Stimulated activated CD4-positive, alpha-beta T cell treated with anti-CD3 and anti-CD28 coated beads, TNF-alpha, amount 100 ng/mL, for 1 hour (primary cell): ENCODE measurements around the gene SLC1A4.
A peak's percentile ranks its signal among the peaks of the same experiment; 100 is the strongest.
"Not testable (repeated sequence)": the region's sequence is repeated elsewhere in the genome, so short reads cannot be mapped to it uniquely, and the experiment has no call there.

Experiments
- DNase-seq, 3 donors: peaks; one replicate each; pipeline ENCODE4 v3.0.0-alpha.2; 2020; ENCODE audit warnings: low read depth in 3 of 3, low spot score in 1 of 3

Gene SLC1A4

DNA sequence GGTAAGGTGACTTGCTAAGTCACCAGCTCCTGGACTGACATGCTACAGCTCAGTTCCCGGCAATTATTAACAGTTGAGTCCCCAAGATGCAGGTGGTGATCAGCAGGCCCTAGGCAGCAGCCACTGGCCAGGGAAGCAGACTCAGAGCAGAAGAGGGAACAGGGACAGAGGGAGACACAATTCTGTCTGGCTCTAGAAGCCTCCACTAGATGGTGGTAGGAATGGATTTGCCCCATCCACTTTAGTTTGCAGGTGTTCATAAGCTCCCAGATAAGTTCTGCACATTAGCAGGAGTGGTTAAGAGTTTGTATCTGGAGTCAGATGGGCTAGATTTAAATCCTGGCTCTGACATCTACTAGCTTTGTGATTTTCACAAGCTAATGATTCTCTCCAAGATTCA lies 25.5 kb upstream of the SLC1A4 start:
- no peak for DNase-seq

DNA sequence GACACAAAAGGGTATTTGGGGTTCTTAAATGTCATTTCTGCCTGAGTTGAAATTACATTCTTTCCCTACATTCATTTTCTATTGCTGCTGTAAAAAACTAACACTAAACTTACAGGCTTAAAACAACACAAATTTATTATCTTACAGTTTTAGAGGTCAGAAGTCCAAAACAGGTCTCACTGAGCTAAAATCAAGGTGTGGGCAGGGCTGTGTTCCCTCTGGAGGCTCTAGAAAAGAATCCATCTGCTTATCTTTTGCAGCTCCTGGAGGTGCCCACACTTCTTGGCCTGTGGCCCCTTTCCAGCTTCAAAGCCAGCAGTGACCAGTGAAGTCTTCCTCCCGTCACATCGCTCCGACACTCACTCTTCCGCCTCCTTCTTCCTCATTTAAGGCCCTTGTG lies 23.2 kb upstream of the SLC1A4 start:
- no peak for DNase-seq

DNA sequence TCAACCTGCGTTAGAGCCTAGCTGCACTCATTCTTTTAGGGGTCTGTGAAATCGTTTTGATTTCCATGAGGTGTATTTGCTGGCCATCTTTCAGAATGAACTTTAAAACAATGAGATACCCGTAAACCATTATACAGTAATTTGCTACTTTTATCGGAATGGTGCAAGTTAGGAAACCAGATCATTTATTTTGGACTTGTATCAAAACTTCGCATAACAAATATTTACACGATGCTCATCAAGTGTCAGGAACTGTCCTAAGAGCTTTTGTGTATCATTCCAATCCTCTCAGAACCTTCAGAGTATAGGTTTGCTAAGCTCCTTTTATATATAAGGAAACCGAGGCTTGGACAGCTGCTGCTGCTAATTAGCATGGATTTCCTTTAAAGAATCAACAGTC lies 22.4 kb upstream of the SLC1A4 start:
- no peak for DNase-seq

DNA sequence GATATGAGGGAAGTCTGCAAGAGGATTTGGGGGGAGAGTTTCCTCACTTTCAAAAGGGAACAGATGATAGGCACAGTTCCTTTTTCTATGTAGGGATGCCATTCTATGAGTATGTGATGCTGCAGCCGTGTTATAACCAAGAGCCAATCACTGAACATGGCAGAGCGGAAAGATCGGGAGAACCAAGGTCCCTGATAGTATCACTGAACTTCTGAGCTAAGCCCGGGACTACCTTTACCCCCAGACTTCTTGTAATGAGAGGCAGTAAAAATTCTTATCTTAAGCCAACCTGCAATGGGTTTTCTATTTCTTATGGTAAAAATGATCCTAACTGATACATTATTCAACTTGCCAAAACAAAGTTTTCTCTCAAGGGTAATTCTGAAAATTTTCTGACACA lies 21.6 kb upstream of the SLC1A4 start:
- no peak for DNase-seq

DNA sequence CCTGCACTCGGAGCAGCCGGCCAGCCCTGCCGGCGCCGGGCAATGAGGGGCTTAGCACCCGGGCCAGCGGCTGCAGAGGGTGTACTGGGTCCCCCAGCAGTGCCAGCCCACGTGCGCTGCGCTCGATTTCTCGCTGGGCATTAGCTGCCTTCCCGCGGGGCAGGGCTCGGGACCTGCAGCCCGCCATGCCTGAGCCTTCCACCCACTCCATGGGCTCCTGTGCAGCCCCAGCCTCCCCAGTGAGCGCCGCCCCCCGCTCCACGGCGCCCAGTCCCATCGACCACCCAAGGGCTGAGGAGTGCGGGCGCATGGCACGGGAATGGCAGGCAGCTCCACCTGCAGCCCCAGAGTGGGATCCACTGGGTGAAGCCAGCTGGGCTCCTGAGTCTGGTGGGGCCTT lies 20.1 kb upstream of the SLC1A4 start:
- DNase-seq: not testable (repeated sequence)

DNA sequence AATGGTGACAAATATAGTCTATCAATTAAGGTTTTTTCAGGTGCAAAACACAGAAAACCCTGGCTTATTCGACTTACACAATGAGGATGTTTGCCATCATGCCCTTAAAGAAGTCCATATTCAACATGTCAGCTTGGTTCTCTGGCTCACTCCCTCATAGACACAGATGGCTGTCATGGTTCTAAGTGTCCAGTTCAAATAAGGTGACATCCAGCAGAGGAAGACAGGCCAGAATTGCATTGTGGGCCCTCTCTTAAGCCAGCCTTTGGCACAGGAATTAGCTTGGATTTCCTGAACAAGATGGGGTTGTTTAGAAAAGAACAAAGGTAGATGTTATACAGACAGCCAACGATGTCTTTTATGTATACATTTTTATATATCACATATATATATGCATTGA lies 18.7 kb upstream of the SLC1A4 start:
- DNase-seq: no peak

DNA sequence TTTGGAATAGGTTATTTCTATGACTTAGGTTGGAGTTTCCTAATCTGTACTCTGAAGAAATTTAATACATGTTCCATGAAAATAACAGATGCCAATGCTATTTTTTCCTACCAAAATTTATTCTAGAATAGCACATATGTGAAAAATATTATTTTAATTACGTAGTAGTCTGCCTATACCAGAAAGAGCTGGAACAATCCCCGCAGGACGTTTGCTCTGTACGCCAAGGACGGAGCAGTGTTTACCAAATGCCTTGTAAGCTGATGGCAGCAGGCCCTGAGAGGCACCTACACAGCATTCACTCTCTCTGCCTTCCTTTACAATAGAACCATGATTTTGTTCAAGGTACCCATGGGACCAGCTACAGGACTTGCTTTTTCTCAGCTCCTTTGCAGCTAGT lies 16.8 kb upstream of the SLC1A4 start:
- DNase-seq: no peak

DNA sequence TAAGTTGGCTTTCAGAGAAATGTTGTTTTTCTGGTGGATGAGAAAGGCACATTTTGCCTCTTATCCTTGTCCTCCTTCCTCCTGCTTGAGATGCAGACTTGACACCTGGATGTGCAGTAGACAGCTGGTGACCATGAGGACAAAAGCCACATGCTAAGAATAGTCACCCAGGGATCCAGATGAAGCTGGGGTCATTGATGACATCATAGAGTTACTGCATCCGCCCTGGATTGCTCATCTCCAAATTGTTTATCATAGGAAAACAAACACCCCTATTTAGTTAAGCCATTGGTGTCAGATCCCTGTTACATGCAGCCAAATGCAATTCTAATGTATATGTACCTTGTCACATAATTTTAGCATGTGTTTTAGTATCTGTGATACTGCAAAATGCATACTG lies 16.3 kb upstream of the SLC1A4 start:
- no peak for DNase-seq

DNA sequence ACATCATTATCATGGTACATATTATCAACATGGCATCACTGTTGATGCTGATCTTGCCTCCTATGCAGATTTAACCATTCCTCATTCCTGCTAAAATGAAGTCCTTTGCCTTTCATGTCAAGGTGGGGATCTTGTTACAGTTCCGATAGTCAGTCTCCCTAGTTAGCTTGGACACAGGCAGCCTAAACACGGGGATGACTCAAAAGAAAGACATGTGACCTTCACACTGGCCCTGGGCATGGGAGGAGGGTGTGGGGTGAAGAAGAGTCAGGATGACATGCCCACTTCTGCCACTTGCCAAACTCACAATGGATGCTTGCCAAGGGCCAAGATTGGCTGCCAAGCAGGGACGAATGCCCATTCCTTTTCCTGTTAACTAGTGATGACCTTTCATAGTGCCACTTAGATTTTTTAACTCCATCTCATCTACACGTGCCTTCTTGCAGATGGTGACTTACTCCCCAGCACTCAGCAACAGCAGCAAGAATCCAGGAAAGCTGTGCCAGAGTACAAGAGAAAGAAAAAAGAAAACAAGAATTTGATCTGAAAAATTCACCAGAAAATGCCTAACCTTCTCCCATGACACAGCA lies 13.9 kb upstream of the SLC1A4 start:
- DNase-seq: no peak

DNA sequence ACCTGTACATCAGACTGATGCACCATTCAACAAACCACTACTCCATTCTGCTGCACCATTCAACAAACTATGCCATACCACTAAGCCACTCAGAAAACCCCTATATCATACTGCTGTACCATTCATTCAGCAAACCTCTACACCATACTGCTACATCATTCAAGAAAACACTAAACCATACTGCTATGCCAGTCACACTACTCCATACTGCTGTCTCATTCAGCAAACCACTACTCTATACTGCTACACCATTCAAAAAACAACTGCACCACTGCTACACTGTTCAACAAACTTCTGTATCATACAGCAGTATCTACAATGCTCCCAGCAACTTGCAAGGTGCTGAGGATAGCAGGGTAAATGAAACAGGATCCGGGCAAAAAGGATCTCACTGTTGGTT lies 12.9 kb upstream of the SLC1A4 start:
- DNase-seq: no peak

DNA sequence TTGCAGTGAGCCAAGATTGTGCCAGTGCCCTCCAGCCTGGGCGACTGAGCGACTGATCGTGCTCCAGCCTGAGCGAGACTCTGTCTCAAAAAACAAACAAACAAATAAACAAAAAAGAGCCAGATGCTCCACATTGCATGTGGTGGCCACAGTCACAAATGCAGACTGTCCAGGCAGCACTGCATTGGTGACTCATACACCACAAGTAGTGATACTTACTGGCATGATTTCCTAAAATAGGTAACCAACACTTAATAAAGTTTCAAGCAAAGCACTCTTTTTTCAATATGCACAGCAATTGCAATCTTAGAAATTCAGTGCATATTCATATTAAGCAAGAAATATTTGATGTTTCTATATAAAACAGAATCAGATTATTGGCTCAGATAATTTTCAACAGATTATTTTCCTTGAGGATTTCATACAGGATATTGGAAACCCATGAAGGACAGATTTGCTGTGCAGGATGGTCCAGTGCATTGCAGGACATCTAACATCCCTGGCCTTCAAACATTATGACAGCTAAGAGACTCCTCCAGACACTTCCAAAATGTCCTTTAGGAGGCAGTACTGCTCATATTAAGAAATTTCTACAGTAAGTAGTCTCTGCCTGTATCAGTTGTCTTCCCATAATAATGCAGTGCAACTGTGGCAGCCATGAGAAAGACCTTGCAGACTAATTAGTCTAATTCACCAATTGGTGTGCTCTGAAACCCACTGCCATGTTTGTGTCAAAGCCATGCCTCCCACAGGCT lies 10.5 kb upstream of the SLC1A4 start:
- DNase-seq: no peak

DNA sequence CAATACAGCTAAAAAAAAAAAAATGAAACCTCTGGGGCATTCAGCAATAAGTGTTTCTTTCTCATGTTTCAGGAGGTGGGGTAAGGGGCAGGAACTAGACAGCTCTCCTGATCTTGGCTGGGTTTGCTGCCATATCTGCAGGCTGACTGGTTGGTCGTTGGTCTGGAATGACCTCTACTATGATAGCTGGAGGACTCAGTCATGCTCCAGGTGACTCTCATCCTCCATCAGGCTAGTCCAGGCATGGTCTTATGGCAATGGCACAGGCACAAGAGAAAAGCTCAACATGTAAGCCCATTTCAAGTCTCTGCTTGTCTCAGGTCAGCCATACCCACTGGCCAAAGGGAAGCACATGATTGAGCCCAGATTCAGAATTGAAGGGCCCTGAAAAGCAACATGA lies 9.5 kb upstream of the SLC1A4 start:
- DNase-seq: no peak

DNA sequence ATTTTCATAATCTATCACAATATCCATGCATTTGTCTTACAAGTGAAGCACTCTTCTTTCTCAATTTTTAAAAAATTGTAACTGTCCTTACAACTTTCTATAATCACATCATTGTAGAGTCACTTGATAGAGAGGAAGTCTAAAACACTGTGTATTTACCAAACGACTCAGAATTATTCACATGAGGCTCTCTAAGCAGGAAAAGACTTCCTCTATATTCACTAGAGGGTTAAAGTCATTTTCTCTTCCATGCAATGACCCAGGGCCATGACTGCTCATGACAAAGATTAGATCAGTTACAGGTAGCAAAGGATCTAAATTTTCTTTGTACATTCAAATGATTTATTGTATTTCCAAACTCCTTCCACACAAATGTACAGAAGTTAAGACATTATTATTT lies 9.0 kb upstream of the SLC1A4 start:
- no peak for DNase-seq

DNA sequence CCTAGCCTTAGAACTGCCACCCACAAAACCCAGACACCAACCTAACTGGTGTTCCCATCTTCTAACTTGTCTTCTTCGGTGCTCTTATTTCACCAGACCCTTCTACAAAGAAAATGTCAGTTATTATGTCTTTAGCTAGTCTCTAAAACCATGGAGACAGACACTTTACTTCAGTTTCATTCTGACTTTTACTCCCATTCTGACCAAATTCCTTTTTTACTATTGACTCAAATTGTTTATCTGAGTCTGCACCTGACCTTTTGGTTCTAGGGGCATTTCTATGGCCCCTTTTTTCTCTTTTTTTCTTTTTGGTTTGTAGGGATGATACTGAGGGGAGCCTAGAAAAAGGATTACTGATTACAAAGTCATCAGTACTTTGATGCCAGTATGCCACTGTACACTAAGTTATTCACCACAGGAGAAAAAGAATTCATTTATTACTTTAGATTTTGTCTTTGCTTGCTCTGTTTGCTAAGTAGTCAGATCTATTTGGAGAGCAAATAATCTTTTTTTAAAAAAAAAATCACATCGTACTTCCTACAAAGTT lies 6.8 kb upstream of the SLC1A4 start:
- no peak for DNase-seq

DNA sequence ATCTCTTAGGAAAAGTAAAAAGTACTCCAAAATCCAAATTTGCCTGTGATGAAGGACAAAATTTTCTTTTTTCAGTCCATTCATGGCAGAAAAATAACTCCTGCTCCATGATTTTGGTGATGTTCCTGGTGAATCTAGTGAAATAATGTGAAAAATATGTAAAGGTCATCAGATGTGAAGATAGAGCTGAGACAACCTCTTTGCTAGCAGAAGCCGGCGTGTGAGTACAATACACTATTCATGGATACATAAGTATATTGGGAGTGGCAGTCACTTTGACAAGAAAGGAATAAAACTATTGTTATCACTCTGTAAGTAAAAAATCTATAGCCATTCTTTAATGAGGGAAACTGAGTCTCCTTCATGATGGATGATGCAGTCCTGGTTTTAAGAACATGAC lies 6.3 kb upstream of the SLC1A4 start:
- DNase-seq: no peak

DNA sequence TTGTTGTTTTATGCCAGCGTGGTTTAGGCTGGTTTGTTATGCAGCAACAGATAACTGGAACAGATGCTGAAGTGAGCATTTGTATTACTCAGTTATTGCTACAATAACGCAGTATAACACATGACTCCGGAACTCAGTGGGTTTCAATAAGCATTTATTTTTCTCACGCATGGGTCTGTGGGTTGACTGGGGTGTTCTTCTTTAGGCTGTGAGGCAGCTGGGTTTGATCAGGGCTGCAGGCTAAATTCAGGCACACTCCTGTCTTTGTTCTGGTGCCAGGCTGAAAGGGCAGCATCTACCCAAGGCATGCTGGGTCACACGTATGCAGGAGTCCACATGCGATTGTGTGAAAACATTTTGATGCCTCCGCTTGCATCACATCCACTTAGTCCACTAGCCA lies 3.8 kb upstream of the SLC1A4 start:
- DNase-seq: no peak

DNA sequence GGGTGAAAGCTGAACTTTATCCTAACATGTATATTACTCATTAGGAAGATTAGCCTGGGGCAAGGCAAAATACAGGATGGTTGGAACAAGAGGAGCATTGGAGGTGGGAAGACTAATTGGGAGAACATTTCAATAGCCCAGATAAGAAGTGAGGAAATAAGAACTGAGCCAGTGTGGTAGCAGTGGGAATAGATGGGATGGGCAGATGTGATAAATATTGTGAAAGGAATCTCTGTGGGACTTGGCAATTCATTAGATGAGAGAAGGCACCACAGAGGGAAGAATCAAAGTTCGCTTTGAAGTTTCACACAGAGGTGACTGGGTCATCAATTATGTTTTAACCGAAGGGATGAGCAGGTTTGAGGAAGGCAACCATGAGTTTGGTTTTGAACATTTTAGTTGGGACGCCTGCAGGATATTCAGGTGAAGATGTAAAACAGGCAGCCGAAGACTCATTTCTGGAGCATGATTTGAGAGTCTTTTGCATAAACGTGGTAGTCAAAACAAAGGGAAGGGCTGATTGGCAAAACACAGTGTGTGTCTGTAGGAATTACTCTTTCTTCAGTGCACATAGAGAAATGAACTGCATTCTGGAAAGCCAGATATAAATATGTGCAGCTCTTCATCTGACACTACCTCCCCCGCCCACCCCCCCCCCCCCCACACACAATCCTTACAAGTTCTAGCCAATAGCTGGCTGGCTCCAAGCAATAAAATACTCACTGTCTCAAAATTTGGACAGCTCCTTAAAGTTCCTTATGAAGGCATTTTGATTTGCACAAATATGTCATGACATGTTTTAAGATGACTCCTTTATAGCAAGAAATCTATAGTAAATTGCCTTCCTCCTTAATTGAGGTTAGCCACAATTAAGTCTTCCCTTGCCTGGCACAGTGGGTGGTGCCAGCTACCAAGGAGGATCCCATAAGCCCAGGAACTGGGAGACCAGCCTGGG lies 1.9 kb upstream of the SLC1A4 start:
- DNase-seq: no peak

DNA sequence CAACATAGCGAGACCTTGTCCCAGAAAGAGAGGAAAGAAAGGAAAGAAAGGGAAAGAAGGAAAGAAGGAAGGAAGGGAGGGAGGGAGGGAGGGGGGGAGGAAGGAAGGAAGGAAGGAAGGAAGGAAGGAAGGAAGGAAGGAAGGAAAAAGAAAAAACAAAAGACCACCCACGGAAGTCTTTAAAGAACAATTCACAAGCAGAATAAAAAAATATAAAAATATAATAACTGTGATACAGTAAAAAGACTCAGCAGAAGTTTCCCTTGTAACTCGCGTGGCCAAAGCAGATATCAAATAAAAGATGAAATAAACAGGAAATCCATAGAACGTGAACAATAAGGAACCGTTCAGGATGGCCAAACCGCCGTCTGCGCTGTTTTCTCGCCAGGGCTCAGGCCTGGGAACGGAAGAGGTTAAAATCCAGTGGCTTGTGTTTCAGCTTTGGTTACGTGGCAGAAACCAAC lies 1.2 kb upstream of the SLC1A4 start:
- DNase-seq: no peak

DNA sequence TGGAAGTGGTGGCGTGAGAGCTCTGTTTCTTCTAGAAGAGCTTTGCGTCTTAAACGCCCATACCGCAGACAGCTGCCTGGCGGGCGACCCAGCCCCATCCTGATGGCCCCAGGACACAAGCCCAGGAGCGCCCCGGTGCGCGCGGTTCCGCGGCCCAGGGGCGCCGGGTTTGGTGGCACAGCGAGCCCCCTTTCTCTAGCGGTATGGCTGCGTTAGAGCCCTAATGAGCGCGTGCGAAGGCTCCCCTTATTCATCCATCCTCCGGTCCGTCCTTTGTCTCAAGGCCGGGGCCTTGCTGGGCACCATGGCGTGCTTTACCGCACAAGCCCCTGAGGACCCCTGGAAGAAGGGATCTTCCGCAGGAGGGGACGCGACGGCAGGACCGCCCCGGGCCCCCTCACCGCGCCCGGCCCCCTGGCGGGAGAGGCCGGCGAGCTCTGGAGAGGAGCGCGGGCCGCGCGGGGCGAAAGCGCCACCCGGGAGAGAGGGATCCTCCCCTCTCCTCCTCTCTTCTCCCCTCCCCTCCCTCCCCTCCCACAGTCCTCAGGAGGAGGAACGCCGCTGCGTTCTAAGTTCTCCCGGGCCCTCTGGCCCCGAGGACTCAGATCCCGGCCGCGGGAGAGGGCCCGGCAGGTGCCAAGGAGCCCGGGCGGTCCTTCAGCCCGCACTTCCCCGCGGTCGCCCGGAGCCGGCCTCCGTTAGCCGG lies 626 bp upstream of the SLC1A4 start:
- peak in 2 of 3 donors; percentile 5 to 24 for DNase-seq

DNA sequence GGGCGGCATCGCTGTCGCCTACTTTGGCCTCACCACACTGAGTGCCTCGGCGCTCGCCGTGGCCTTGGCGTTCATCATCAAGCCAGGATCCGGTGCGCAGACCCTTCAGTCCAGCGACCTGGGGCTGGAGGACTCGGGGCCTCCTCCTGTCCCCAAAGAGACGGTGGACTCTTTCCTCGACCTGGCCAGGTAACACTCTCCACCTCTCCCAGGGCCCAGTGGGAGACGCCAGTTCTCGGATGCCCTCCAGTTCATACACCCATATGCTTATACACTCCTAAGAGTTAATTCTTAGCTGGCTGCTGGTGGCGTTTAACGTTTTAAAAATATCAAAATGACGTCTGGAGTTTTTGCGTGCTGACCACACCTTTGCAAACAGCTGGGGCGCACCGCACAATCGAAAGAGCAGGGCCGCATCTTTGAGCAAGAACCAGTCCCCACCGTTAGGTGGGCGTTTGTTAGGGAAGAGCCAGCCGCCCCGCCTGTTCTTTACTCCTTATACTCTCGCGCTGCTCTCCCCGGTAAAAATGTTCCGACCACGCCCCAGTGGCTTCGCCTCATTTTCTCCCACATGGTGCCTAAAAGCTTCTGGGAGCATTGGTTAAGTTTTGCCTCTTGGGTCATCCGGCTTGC lies 899 bp downstream of the SLC1A4 start:
- no peak for DNase-seq

DNA sequence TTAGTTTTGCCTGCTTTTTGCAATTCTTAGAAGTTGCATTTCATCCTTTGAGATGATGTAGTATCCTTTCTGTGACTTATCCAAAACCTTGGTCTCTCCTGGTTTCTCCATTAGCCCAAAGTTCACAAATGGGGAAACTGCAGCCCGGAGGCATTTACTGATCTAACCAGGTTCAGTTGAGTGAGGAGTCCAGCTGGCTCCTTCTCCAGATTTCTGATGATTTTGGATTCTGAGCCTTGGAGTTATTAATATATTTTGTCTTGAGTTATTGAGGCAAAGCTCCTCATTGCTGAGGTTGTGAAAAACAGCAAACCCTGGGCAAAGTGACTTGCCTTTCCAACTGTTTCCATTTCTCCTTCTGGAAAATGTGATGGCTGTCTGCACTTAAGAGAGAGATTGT lies 1.7 kb downstream of the SLC1A4 start:
- no peak for DNase-seq
